ENCODE measurements around the gene TMEM41B.
A peak's percentile ranks its signal among the peaks of the same experiment; 100 is the strongest.

Gene TMEM41B

GRCh38 chr11:9285850-9286587 is 28.4 kb downstream of the TMEM41B start:
- ATAC-seq, result no peak
- TF ChIP-seq GLIS3 (CRISPR knock-in tag; IDR thresholded peaks at IDR 0.05) (no peak), TCF4 (CRISPR knock-in tag; IDR thresholded peaks at IDR 0.05; ENCODE audit: borderline replicate concordance) (no peak)

DNA sequence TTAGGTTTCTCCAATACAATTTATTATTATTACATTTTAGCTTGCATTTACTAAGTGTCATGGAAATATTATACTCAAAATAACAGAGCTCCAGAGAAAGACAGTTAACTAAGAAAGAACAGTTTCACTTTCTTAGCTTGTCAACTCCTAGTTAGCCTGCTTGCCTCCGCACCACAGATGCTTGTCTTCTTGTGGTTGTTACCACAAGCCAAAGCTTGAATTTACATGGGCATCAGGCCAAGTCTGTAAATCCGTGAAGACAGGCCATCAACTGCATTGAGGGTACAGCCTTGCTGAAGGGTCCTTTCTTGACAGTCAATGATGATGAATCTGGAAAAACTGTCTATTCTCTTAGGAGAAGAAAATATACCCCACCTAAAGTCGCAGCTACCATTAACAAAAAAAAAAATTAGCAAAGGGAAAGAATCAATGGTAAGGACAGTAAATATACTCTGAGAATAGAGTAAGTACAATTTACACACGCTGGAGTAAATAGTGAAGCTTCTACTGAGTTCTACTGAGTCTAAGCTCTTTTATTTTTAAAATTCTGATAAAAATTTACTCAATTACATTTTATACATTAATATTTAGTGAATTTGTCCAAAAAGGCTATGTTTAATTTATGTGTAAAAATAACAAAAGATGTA is 33.6 kb downstream of the TMEM41B start:
- ATAC-seq, result no peak
- TF ChIP-seq ISL1 (CRISPR knock-in tag; IDR thresholded peaks at IDR 0.05), result no peak
- TF ChIP-seq ZFP3 (CRISPR knock-in tag; IDR thresholded peaks at IDR 0.05), result no peak
- no peak for TF ChIP-seq ZFP30 (CRISPR knock-in tag; IDR thresholded peaks at IDR 0.05)
- TF ChIP-seq BACH2 (CRISPR knock-in tag; IDR thresholded peaks at IDR 0.05; ENCODE audit: borderline replicate concordance), result no peak
- no peak for TF ChIP-seq PATZ1 (CRISPR knock-in tag; IDR thresholded peaks at IDR 0.05; ENCODE audit: borderline replicate concordance)
- TF ChIP-seq RARB (CRISPR knock-in tag; IDR thresholded peaks at IDR 0.05), result no peak
- no peak for TF ChIP-seq CREB5 (CRISPR knock-in tag; IDR thresholded peaks at IDR 0.05; ENCODE audit: low read depth)
- TF ChIP-seq ZNF70 (CRISPR knock-in tag; IDR thresholded peaks at IDR 0.05), result no peak
- TF ChIP-seq CSDC2 (CRISPR knock-in tag; IDR thresholded peaks at IDR 0.05), result no peak
- TF ChIP-seq TOX (CRISPR knock-in tag; IDR thresholded peaks at IDR 0.05; ENCODE audit: borderline replicate concordance), result no peak
- no peak for TF ChIP-seq SNAI2 (CRISPR knock-in tag; IDR thresholded peaks at IDR 0.05)
- no peak for TF ChIP-seq ZNF565 (CRISPR knock-in tag; conservative IDR thresholded peaks at IDR 0.05; ENCODE audit: low read depth)

- TF ChIP-seq ESRRG (CRISPR knock-in tag; IDR thresholded peaks at IDR 0.05), result no peak
- no peak for TF ChIP-seq ISL1 (CRISPR knock-in tag; IDR thresholded peaks at IDR 0.05)
- TF ChIP-seq, protein P1, sequence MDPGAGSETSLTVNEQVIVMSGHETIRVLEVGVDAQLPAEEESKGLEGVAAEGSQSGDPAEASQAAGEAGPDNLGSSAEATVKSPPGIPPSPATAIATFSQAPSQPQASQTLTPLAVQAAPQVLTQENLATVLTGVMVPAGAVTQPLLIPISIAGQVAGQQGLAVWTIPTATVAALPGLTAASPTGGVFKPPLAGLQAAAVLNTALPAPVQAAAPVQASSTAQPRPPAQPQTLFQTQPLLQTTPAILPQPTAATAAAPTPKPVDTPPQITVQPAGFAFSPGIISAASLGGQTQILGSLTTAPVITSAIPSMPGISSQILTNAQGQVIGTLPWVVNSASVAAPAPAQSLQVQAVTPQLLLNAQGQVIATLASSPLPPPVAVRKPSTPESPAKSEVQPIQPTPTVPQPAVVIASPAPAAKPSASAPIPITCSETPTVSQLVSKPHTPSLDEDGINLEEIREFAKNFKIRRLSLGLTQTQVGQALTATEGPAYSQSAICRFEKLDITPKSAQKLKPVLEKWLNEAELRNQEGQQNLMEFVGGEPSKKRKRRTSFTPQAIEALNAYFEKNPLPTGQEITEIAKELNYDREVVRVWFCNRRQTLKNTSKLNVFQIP (CRISPR knock-in tag; IDR thresholded peaks at IDR 0.05; ENCODE audit: borderline replicate concordance, low read depth), result no peak
- no peak for TF ChIP-seq SNAI2 (CRISPR knock-in tag; IDR thresholded peaks at IDR 0.05)
- ATAC-seq, result no peak
These were observed 37.2 kb downstream of the TMEM41B start for GRCh38 chr11:9277176-9277575.

GRCh38 chr11:9276571-9276970 is 37.8 kb downstream of the TMEM41B start:
- peak; percentile 35; the same call in 2 of the 3 replicates for ATAC-seq
- TF ChIP-seq ZNF8 (CRISPR knock-in tag; IDR thresholded peaks at IDR 0.05) (no peak), PATZ1 (CRISPR knock-in tag; IDR thresholded peaks at IDR 0.05; ENCODE audit: borderline replicate concordance) (no peak), TOX (CRISPR knock-in tag; IDR thresholded peaks at IDR 0.05; ENCODE audit: borderline replicate concordance) (no peak), ISL1 (CRISPR knock-in tag; IDR thresholded peaks at IDR 0.05) (no peak), ZNF70 (CRISPR knock-in tag; IDR thresholded peaks at IDR 0.05) (no peak), TCF4 (CRISPR knock-in tag; IDR thresholded peaks at IDR 0.05; ENCODE audit: borderline replicate concordance) (no peak), ESRRG (CRISPR knock-in tag; IDR thresholded peaks at IDR 0.05) (no peak)
- TF ChIP-seq, protein P2, sequence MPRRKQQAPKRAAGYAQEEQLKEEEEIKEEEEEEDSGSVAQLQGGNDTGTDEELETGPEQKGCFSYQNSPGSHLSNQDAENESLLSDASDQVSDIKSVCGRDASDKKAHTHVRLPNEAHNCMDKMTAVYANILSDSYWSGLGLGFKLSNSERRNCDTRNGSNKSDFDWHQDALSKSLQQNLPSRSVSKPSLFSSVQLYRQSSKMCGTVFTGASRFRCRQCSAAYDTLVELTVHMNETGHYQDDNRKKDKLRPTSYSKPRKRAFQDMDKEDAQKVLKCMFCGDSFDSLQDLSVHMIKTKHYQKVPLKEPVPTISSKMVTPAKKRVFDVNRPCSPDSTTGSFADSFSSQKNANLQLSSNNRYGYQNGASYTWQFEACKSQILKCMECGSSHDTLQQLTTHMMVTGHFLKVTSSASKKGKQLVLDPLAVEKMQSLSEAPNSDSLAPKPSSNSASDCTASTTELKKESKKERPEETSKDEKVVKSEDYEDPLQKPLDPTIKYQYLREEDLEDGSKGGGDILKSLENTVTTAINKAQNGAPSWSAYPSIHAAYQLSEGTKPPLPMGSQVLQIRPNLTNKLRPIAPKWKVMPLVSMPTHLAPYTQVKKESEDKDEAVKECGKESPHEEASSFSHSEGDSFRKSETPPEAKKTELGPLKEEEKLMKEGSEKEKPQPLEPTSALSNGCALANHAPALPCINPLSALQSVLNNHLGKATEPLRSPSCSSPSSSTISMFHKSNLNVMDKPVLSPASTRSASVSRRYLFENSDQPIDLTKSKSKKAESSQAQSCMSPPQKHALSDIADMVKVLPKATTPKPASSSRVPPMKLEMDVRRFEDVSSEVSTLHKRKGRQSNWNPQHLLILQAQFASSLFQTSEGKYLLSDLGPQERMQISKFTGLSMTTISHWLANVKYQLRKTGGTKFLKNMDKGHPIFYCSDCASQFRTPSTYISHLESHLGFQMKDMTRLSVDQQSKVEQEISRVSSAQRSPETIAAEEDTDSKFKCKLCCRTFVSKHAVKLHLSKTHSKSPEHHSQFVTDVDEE (CRISPR knock-in tag; IDR thresholded peaks at IDR 0.05), result no peak

Measured in SK-N-SH treated with all-trans-retinoic acid at 6 μM for 48 hours (cell line).